Measurements from ENCODE around the gene CYB561.

DNA sequence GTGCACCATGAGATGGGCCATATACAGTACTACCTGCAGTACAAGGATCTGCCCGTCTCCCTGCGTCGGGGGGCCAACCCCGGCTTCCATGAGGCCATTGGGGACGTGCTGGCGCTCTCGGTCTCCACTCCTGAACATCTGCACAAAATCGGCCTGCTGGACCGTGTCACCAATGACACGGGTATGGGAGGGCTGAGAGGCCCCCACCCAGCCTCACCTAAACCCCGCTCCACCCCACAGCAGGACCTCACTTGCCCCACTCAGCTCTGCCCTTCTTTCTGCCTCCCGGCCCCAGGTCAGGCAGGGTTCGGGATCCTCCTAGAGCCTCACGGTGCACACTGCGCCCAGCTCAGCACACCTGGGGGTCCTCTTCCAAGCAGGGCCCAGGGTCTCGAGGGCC, 36.4 kb upstream of the CYB561 start:
- TF ChIP-seq POLR2A (IDR thresholded peaks at IDR 0.05): no peak
- TF ChIP-seq EP300 (IDR thresholded peaks at IDR 0.05): no peak

All from tibial nerve (tissue), 3 donors.